Esophagus squamous epithelium (tissue), 5 donors: ENCODE data around the gene DRD3. TPM values are rescaled to one million over a fixed set of nuclear protein-coding genes. Genes with fewer than 3 reads are reported as not detected.

Experiments used
- DNase-seq: peaks from one replicate; lab custom pipeline; 2025; lab: John Stamatoyannopoulos, UW
- H3K27ac ChIP-seq, 4 donors: fragments of 200-600 bp; sonication (generic); one replicate each; pipeline ENCODE4 v1.5.1; 2016 to 2019; ENCODE audit warnings: mild to moderate bottlenecking in 1 of 4
- H3K27me3 ChIP-seq, 4 donors: fragments of 200-600 bp; sonication (generic); 1 replicate in 3 of 4; 2 replicates in 1 of 4; pipeline versions ENCODE4 v1.5.1 to v1.6.0; 2017 to 2021; ENCODE audit warnings: antibody characterized with exemption in 1 of 4
- H3K36me3 ChIP-seq, 3 donors: fragments of 200-600 bp; sonication (generic); one replicate each; pipeline ENCODE4 v1.5.1; 2016 to 2019
- H3K4me1 ChIP-seq, 3 donors: fragments of 200-600 bp; sonication (generic); one replicate each; pipeline ENCODE4 v1.5.1; 2017 to 2019
- H3K4me3 ChIP-seq, 4 donors: fragments of 200-600 bp; sonication (generic); 1 replicate in 3 of 4; 2 replicates in 1 of 4; pipeline ENCODE4 v1.5.1; 2016 to 2019; ENCODE audit warnings: mild to moderate bottlenecking in 2 of 4, moderate library complexity in 1 of 4
- H3K9me3 ChIP-seq, 3 donors: fragments of 200-600 bp; sonication (generic); one replicate each; pipeline ENCODE4 v1.5.1; 2016 to 2019
- CTCF ChIP-seq, 6 experiments: fragments of 450-650 bp in 4 of 6; fragments of 200-600 bp in 2 of 6; sonication (generic) in 2 of 6; IDR thresholded peaks; one replicate each; pipeline ENCODE4 v1.5.1; 2016 to 2019; ENCODE audit warnings: antibody characterized with exemption in 6 of 6, mild to moderate bottlenecking in 4 of 6, moderate library complexity in 4 of 6
- POLR2A ChIP-seq, 4 donors: fragments of 450-650 bp; IDR thresholded peaks; one replicate each; pipeline ENCODE4 v1.6.1; 2017; ENCODE audit warnings: antibody characterized with exemption in 4 of 4, mild to moderate bottlenecking in 4 of 4, moderate library complexity in 3 of 4
- WGBS, 2 donors: methylation state at CpG; one replicate each; pipeline ENCODE4 v1.1.5; 2018; 5-methylcytosine and 5-hydroxymethylcytosine counted together
- intact Hi-C: fragments of 100-400 bp; cut with DNase I; formaldehyde crosslinking; loops from one replicate; pipeline ENCODE4 v1.15.0; 2022
- total RNA-seq, 4 donors: library from RNA; depleted of rRNA; stranded (reverse); fragments of >200 nt; gene quantifications; one replicate each; pipeline ENCODE4 v1.1.0, GENCODE V29; 2016
- donor health status: DM: yes; HTN: yes; CAD: no.

DRD3 gene
- total RNA-seq, 4 donors from 2014 or later = not detected

- H3K27ac ChIP-seq = no peak overlapping the region
- no peak for DNase-seq
- intact Hi-C loops = no loop called here
- no peaks in the 10 kb centered on the region for H3K9me3 ChIP-seq
- 79 to 83% methylated on average over 5 of the region's 5 CpGs for WGBS, 2 donors
- TF ChIP-seq POLR2A (IDR thresholded peaks at IDR 0.05) (no peak), CTCF (IDR thresholded peaks at IDR 0.05) (no peak)
- no peaks in the 10 kb centered on the region for H3K36me3 ChIP-seq
- H3K4me3 ChIP-seq = no peak overlapping the region
- H3K4me1 ChIP-seq = peaks cover 0 to 15% (median 0%) of the 10 kb centered on the region in 3 donors
- H3K27me3 ChIP-seq = no peaks in the 10 kb centered on the region
Measured at GRCh38 chr3:114216186-114216970, 37.5 kb upstream of the DRD3 start.

- peaks cover 0 to 15% (median 0%) of the 10 kb centered on the region in 3 donors for H3K4me1 ChIP-seq
- H3K27me3 ChIP-seq = no peaks in the 10 kb centered on the region
- TF ChIP-seq CTCF (IDR thresholded peaks at IDR 0.05) (no peak), POLR2A (IDR thresholded peaks at IDR 0.05) (peak in 1 of 4 donors; percentile 40)
- intact Hi-C loops = no loop called here
- H3K36me3 ChIP-seq = no peaks in the 10 kb centered on the region
- peak overlapping the region in 3 of 4 donors; percentile 41 to 79 (median 66) for H3K27ac ChIP-seq
- H3K4me3 ChIP-seq = peak overlapping the region in 3 of 4 donors; percentile 9 to 51 (median 10)
- H3K9me3 ChIP-seq = no peaks in the 10 kb centered on the region
- DNase-seq = no peak
- WGBS, 2 donors = 63 to 64% methylated on average over 6 of the region's 6 CpGs
Measured at GRCh38 chr3:114214542-114215341, 35.9 kb upstream of the DRD3 start.

GRCh38 chr3:114213627-114214541 is 35.0 kb upstream of the DRD3 start:
- no peaks in the 10 kb centered on the region for H3K9me3 ChIP-seq
- H3K4me1 ChIP-seq = peaks cover 0 to 15% (median 0%) of the 10 kb centered on the region in 3 donors
- H3K27ac ChIP-seq = peak overlapping the region in 3 of 4 donors; percentile 41 to 79 (median 66)
- DNase-seq = peak; percentile 11
- H3K27me3 ChIP-seq = peaks cover 0 to 5% (median 0%) of the 10 kb centered on the region in 4 donors
- peak overlapping the region in 3 of 4 donors; percentile 9 to 51 (median 10) for H3K4me3 ChIP-seq
- peak in 1 of 4 donors; percentile 54 for TF ChIP-seq POLR2A (IDR thresholded peaks at IDR 0.05)
- TF ChIP-seq CTCF (IDR thresholded peaks at IDR 0.05) = no peak
- intact Hi-C loops = no loop called here
- 22 to 24% methylated on average over 19 of the region's 19 CpGs for WGBS, 2 donors
- H3K36me3 ChIP-seq = no peaks in the 10 kb centered on the region

DNA sequence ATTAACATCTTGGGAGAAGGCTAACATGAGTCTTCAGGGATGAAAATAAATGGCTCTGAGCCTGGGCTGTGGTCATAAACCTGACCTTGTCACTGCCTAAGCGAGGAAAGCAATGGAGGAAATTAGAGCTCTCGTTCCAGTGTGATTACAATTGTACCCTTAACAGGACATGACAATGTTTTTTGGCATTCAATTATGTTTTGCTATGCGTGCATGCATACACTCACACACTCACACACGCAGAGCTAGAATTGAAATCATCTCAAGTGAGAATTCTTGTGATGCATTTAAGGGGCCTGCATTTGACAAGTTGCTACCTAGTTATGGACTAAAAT is 34.4 kb upstream of the DRD3 start:
- WGBS, 2 donors = 27 to 39% methylated on average over 4 of the region's 4 CpGs
- peaks cover 0 to 15% (median 0%) of the 10 kb centered on the region in 3 donors for H3K4me1 ChIP-seq
- peaks cover 0 to 8% (median 0%) of the 10 kb centered on the region in 4 donors for H3K27me3 ChIP-seq
- no peak for DNase-seq
- no peaks in the 10 kb centered on the region for H3K9me3 ChIP-seq
- no peak for TF ChIP-seq CTCF (IDR thresholded peaks at IDR 0.05)
- TF ChIP-seq POLR2A (IDR thresholded peaks at IDR 0.05) = no peak
- no peaks in the 10 kb centered on the region for H3K36me3 ChIP-seq
- intact Hi-C loops = no loop called here
- peak overlapping the region in 1 of 4 donors; percentile 79 for H3K27ac ChIP-seq
- H3K4me3 ChIP-seq = peak overlapping the region in 2 of 4 donors; percentile 10 to 24
